Measurements from ENCODE around the gene TUFT1. TPM values are rescaled to one million over a fixed set of nuclear protein-coding genes. Genes with fewer than 3 reads are reported as not detected.

TUFT1 gene
- total RNA-seq, 4 donors from 2014 or later, result 18.1 to 41.8 (median 32.8) TPM

DNA sequence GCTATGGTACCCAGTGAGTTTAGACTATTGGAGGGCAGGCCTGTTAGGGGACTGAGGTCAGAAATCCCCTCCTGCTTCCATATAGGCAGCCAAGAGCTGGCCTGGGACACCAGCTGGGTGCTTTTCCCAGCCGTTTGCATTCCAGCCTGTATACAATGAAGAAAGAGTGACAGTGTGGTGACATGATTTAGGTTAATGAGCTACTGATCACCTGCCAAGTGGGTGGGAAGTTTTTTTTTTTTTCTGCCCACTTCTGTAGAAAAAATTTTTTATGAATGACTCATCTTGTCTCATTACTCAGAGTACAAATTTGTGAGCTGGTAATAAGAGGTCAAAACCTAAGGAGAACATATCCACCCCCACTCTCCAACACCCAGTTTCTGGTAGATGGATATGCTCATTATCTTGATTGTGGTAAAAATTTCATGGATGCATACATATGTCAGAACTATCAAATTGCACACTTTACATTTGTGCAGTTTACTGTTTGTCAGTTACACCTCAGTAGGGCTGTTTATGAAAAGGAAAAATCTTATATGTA is 45.3 kb upstream of the TUFT1 start:
- Histone ChIP-seq H3K27ac (no peak overlapping the region), H3K27me3 (no peaks in the 10 kb centered on the region), H3K36me3 (no peaks in the 10 kb centered on the region), H3K4me1 (peaks cover 0 to 12% (median 0%) of the 10 kb centered on the region in 3 donors), H3K4me3 (no peak overlapping the region), H3K9me3 (no peaks in the 10 kb centered on the region)
- DNase-seq, result no peak
- no CpG with 5 or more reads among the region's 1 CpG for WGBS, 2 donors
- intact Hi-C loops (cut with DNase I), result no loop called here
- TF ChIP-seq, protein P1, sequence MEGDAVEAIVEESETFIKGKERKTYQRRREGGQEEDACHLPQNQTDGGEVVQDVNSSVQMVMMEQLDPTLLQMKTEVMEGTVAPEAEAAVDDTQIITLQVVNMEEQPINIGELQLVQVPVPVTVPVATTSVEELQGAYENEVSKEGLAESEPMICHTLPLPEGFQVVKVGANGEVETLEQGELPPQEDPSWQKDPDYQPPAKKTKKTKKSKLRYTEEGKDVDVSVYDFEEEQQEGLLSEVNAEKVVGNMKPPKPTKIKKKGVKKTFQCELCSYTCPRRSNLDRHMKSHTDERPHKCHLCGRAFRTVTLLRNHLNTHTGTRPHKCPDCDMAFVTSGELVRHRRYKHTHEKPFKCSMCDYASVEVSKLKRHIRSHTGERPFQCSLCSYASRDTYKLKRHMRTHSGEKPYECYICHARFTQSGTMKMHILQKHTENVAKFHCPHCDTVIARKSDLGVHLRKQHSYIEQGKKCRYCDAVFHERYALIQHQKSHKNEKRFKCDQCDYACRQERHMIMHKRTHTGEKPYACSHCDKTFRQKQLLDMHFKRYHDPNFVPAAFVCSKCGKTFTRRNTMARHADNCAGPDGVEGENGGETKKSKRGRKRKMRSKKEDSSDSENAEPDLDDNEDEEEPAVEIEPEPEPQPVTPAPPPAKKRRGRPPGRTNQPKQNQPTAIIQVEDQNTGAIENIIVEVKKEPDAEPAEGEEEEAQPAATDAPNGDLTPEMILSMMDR (IDR thresholded peaks at IDR 0.05), result no peak
- TF ChIP-seq POLR2A (IDR thresholded peaks at IDR 0.05), result no peak

DNA sequence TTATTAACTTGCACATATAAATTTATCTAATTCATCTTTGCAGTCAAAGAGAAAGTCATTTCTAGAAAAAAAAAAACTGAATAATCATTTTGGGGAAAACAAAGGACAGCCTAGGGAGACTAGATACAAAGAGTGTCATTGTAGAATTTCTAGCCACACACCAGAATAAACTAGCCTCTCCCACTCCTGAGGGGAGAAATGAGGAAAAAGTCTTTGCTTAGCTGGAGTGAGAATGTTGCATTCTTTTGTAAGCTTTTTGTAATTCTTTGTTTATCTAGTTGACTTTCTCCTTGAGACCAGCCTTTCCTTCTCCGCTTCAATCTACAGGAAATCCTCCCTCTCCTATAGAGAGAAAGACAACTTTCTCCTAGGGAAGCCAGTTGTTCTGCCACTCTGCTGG is 44.8 kb upstream of the TUFT1 start:
- Histone ChIP-seq H3K36me3 (no peaks in the 10 kb centered on the region), H3K27me3 (no peaks in the 10 kb centered on the region), H3K4me3 (no peak overlapping the region), H3K4me1 (peaks cover 0 to 12% (median 0%) of the 10 kb centered on the region in 3 donors), H3K9me3 (no peaks in the 10 kb centered on the region), H3K27ac (no peak overlapping the region)
- WGBS, 2 donors, result 46 to 62% methylated on average over 1 of the region's 1 CpG
- DNase-seq, result no peak
- TF ChIP-seq, protein P1 (IDR thresholded peaks at IDR 0.05), result no peak
- TF ChIP-seq POLR2A (IDR thresholded peaks at IDR 0.05), result no peak
- intact Hi-C loops (cut with DNase I), result no loop called here

DNA sequence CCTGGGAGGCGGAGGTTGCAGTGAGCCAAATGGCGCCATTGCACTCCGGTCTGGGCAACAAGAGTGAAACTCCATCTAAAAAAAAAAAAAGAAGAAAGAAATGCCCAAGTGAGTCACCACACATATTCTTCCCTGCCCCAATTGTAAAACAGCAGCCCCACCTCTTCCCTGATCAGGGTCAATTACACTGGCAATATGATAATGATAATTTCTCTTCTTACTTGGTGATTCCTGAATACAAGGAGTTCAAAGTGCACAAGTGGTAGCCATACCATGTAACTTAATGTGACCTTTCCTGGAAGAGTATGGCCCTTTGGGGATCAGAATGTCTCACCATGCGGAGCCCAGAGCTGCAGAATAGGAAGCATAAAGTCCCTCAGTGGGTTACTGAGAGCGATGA is 40.7 kb upstream of the TUFT1 start:
- TF ChIP-seq, protein P1 (IDR thresholded peaks at IDR 0.05), result no peak
- no peak for TF ChIP-seq POLR2A (IDR thresholded peaks at IDR 0.05)
- Histone ChIP-seq H3K36me3 (no peaks in the 10 kb centered on the region), H3K4me1 (peaks cover 0 to 11% (median 0%) of the 10 kb centered on the region in 3 donors), H3K27ac (no peak overlapping the region), H3K4me3 (no peak overlapping the region), H3K9me3 (no peaks in the 10 kb centered on the region), H3K27me3 (no peaks in the 10 kb centered on the region)
- 88 to 93% methylated on average over 5 of the region's 5 CpGs for WGBS, 2 donors
- DNase-seq, result no peak
- intact Hi-C loops (cut with DNase I), result no loop called here

DNA sequence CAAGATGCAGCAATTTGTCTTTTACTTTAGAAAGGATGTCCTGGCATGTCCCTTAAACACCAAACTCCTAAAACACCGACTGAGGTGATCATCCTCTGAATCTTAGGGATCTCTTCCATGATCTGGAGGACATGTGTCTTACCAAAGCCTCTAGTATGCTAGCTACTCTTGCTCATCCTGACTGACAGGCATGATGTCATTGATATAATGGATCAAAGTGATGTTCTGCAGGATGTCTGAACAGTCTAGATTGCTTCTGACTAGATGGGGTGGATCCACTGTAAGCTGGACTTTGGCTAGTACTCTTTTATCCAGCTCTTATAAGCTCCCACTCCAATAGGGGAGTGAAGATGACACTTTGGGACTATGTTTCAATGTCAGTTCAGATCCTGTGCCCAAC is 40.2 kb upstream of the TUFT1 start:
- intact Hi-C loops (cut with DNase I), result no loop called here

DNA sequence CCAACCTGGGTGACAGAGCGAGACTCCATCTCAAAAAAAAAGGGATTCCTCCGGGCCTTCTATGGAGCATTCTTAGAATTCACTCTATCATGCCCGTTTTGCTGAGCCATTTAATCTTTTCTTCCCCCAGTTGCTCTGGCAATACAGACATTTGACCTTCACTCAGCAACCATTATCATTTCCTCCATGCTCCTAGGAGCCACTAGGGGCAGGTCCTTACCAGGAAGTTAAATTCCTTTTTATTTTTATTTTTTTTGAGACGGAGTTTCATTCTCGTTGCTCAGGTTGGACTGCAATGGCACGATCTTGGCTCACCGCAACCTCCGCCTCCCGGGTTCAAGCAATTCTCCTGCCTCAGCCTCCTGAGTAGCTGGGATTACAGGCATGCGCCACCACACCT is 38.6 kb upstream of the TUFT1 start:
- Histone ChIP-seq H3K9me3 (no peaks in the 10 kb centered on the region), H3K27me3 (no peaks in the 10 kb centered on the region), H3K4me3 (no peak overlapping the region), H3K4me1 (no peaks in the 10 kb centered on the region), H3K36me3 (no peaks in the 10 kb centered on the region), H3K27ac (no peak overlapping the region)
- 67 to 81% methylated on average over 10 of the region's 10 CpGs for WGBS, 2 donors
- TF ChIP-seq, protein P1 (IDR thresholded peaks at IDR 0.05), result peak in 2 of 6 experiments; percentile 30 to 33
- no peak for TF ChIP-seq POLR2A (IDR thresholded peaks at IDR 0.05)
- no peak for DNase-seq
- intact Hi-C loops (cut with DNase I), result no loop called here

More for the DNA sequence above, 40.2 kb upstream of the TUFT1 start:
- H3K27ac ChIP-seq, result no peak overlapping the region
- no peak for TF ChIP-seq POLR2A (IDR thresholded peaks at IDR 0.05)
- TF ChIP-seq, protein P1 (IDR thresholded peaks at IDR 0.05), result no peak
- H3K36me3 ChIP-seq, result no peaks in the 10 kb centered on the region
- DNase-seq, result no peak
- no peaks in the 10 kb centered on the region for H3K9me3 ChIP-seq
- H3K4me3 ChIP-seq, result no peak overlapping the region
- no peaks in the 10 kb centered on the region for H3K27me3 ChIP-seq
- H3K4me1 ChIP-seq, result peaks cover 0 to 6% (median 0%) of the 10 kb centered on the region in 3 donors
- WGBS, 2 donors, result 56 to 86% methylated on average over 1 of the region's 1 CpG
